HG03460 (cell line): ENCODE data around the gene DTNBP1.

Source experiments
- ATAC-seq: cut with Tn5 transposase; IDR thresholded peaks from one replicate; pipeline ENCODE4 v1.9.1; 2021; ENCODE audit not compliant: unreplicated experiment

The DTNBP1 gene

DNA sequence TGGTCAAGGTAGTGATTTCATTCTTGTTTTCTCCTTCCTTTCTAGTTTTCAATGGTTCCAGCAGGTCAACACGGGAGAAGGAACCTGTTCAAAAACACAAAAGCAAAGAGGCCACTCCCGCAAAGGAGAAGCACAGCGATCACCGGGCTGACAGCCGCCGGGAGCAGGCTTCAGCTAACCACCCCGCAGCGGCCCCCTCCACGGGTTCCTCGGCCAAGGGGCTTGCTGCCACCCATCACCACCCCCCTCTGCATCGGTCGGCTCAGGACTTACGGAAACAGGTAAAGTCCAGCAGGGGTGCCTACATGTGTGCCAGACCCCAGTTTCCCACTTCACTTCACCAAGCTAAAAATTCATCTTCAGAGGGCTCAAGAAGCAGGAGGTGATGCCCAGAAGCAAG is 175.6 kb downstream of the DTNBP1 start:
- no peak for ATAC-seq

DNA sequence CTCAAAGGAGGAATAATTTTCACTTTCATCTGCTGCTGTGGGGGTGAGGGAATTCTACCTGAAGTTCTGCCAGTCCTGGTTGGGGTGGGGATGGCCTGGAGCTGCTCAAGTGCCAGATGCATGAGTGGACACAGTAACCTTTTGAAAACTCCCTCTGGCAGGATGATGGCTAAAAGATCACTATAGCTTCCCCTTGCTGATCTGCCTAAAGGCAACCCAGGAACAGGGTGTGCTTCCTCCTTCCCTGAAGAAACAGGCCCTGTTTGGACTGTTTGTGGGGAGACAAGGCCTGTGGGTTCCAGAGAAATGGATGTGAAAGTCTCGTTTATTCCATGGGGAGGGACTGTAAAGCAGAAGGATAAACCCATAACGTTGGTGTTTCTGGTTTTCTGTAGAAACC is 176.9 kb downstream of the DTNBP1 start:
- ATAC-seq = no peak

- no peak for ATAC-seq
These were observed 178.0 kb downstream of the DTNBP1 start for GRCh38 chr6:15484821-15485220.

GRCh38 chr6:15484140-15484539 is 178.7 kb downstream of the DTNBP1 start:
- ATAC-seq = no peak

DNA sequence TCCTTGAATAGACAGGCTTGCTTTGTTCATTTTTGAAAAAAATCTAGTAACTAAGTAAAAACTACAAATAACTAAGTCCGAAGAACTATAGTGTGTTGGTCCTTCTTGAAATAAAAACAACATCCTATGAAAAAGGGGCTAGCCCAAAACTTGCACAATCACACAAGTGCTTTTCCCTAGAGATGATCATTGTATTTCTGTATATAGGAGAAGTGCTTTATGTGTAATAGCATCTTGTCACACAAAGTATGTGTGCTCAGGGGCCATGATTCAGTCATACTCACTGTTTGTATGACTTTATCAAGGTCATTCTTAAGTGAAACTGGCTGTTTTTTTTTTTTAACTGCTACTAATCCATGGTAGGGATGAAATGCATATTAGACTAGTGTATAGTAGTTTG is 179.8 kb downstream of the DTNBP1 start:
- ATAC-seq = no peak

GRCh38 chr6:15481390-15482291 is 181.2 kb downstream of the DTNBP1 start:
- ATAC-seq = no peak

GRCh38 chr6:15480525-15480924 is 182.3 kb downstream of the DTNBP1 start:
- ATAC-seq = no peak

GRCh38 chr6:15479761-15480160 is 183.1 kb downstream of the DTNBP1 start:
- ATAC-seq = no peak

DNA sequence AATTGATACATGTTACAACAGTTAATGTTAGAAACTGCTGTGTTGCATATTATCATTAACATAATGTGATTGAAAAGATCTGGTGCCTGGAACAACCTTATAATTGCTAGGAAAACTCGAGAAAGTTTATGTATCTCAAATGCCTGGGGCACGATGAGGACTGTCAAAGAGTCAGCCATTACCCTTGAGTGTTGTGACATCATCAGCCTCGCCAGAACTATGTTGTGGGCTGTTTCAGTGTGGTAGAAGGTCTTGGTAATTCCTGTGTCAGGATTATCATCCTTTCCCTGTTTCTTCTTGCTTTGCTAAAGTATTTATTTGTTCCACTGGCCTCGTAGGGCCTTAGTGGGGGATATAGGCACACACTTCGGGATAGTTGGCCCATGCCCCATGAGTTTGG is 185.1 kb downstream of the DTNBP1 start:
- no peak for ATAC-seq

DNA sequence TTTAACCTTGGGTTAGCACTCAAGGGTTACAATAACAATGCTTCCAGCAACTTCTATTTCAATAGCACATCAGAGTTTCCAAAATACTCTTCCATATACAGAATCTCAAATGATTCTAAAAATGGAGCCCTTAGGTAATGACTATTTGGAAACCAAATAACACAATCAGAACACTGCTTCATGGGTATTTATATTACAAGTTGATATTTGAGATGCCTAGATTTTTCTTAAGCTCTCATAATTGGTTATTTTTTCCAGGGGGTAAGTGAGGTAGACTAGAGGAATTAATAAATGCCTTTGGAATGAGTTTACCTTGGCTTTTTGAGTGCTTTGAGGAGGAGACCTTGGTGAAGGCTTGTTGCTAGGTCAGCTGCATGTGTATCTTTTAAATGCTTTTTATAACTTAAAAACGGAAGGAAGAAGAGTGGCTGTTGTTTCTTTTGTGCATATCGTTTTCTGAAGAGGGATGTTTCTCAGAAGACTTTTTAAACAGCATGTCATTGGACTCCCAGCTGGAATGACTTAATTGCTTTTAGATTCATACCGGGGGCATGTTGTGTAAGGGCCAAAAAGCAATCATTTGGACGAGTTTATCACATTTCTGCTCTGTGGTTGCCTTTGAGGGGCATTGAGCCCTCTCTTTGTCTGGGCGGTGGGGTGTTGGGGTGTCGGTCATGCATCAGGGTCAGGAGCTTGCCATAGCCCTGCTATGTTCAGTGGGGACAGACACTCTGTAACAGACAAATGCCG is 186.0 kb downstream of the DTNBP1 start:
- ATAC-seq = no peak

DNA sequence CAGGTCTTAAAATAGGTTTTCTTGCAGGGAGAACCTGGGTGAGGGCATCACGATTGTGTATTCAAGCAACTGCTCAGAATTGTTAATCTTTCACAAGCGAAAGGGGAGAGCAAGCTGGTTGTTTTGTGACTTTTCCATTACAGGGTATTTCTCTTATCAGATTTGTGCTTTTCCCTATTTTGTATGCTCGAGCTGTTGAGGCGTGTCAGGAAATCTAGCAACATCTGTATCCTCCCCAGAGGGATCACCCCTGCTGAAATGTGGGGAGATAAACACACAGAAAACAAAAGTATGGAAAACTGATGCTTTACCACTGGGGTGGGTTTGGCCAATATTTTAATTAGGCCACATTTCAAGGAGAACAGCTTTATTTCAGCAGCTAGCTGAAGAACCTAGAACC is 187.0 kb downstream of the DTNBP1 start:
- no peak for ATAC-seq

GRCh38 chr6:15475261-15475660 is 187.6 kb downstream of the DTNBP1 start:
- ATAC-seq = no peak

DNA sequence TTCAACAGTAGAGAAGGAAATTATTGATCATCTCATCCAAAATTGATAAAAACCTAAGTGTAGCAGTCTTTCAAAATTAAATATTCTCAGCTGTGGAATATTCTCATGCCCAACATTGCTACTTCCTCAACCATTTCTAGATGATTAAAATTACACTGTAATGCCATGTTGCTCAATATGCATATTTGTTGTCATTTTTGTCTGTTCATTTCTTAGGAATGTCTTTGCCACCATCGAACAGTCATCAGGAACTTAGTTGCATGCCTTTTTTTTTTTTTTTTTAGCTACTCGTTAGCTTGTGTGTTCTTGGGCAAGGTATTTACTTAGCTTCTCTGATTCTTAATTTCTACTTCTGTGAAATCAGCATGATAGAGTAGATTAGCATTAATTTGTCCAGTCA is 188.6 kb downstream of the DTNBP1 start:
- no peak for ATAC-seq

DNA sequence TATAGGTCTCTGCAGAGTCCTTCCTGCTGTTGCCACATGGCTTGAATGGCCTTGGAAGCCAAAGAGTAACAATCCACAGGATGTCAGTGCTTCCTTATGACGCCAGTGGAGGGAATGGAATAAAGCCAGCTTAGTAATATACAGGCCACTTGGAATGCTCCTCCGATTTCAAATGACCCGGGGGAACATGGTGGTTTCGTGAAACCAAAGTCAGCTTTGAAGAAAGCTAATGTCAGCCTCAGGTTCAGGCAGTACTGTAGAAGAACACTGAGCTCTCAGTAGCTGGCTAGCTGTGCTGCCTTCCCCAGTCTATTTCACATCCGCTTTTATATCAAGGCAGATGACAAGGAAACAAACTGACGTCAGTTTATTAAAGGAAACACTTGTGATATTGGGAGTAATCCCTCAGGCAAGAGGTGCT is 189.1 kb downstream of the DTNBP1 start:
- ATAC-seq = no peak

DNA sequence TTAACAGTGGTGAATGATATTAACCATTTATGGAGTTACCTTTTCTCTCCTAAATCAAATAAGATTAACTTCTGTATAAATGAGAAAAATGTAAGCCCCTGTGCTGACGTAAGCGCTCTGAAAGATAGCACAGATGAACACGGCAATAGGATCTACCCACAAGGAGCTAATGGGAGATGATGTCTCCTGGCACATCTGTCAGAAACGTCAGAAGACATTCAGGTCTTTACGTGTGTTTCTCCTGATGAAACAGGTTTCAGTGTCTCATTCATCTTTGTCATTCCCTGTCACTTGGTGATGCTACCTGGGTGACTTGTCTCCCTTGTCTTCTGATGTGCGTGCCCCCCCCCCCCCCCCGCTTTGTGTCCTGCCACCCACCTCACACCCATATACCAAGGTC is 189.7 kb downstream of the DTNBP1 start:
- ATAC-seq = no peak
